ENCODE measurements around the gene ZNRD2.
A peak's percentile ranks its signal among the peaks of the same experiment; 100 is the strongest.

DNA sequence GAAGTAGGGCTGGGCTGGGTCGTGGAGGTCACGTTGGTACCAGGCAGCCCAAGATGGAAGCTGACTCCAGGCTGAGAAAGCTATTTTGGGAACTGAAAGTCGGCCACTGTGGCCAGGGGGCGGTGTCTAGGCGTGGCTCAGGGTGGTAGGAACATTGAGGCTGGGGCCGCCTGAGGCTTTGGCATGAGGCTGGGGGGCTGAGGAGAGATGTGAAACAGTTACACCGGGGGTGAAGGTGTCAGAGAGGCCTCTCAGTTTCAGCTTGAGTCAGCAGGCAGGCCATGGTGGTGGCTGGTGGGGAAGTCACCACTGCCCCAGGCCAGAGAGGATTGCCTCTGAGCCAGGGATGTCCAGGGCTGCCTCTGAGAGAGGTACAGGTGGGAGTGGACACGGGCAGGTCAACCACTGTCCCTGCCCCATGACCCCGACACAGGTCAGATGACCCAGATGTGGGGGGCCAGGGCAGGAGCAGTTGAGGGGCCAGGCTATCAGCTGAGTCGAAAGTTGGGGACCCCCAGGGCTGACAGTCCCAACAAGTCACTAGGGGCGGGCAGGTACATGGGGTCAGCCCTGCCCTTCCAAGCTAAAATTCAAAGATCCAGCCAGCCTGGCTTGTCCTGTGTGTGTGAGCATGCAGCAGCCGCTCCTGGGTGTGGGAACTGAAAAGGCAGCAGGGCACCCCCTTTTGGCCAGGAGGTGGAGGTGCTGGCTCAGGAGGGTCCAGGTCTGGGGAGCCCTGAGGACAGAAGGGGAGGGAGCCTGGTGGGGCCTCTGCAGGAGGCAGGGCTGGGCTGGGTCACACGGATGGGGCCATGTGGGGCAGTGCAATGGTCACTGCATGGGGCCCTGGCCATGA lies 18.1 kb downstream of the ZNRD2 start:
- TF ChIP-seq CTCF (IDR thresholded peaks at IDR 0.05) (peak; percentile 70 to 82 (median 80)), POLR2A (IDR thresholded peaks at IDR 0.05) (no peak)
